Endodermal cell (in vitro differentiated cells): ENCODE results near the gene DCC. TPM values are rescaled to one million over a fixed set of nuclear protein-coding genes. Genes with fewer than 3 reads are reported as not detected.

Source experiments
- DNase-seq: peaks from one replicate; pipeline ENCODE4 v3.0.0-alpha.2; 2017
- H3K27ac ChIP-seq: 2 replicates; pipeline ENCODE4 v1.5.1; 2013; ENCODE audit warnings: mild to moderate bottlenecking, low read depth, low read length, moderate library complexity
- H3K27me3 ChIP-seq: 2 replicates; pipeline ENCODE4 v1.6.1; 2013; ENCODE audit warnings: mild to moderate bottlenecking, low read length, moderate library complexity; ENCODE audit not compliant: insufficient read depth, control insufficient read depth, poor library complexity, severe bottlenecking
- H3K36me3 ChIP-seq: 2 replicates; pipeline ENCODE4 v1.7.0; 2013; ENCODE audit warnings: mild to moderate bottlenecking, low read length, moderate library complexity; ENCODE audit not compliant: control insufficient read depth, insufficient read depth
- H3K4me1 ChIP-seq: one replicate; pipeline ENCODE4 v1.7.0; 2013; ENCODE audit warnings: low read length; ENCODE audit not compliant: control insufficient read depth, insufficient read depth
- H3K4me3 ChIP-seq: 2 replicates; pipeline ENCODE4 v1.5.1; 2013; ENCODE audit warnings: mild to moderate bottlenecking, low read length, moderate library complexity
- H3K9ac ChIP-seq: 2 replicates; pipeline ENCODE4 v1.6.1; 2013; ENCODE audit warnings: mild to moderate bottlenecking, low read length, moderate library complexity; ENCODE audit not compliant: poor library complexity, severe bottlenecking; ENCODE audit errors: extremely low read depth
- H3K9me3 ChIP-seq: 2 replicates; pipeline ENCODE4 v1.6.1; 2013; ENCODE audit warnings: mild to moderate bottlenecking, low read length, moderate library complexity; ENCODE audit not compliant: control insufficient read depth
- H3K27ac Mint-ChIP-seq: 2 replicates; pipeline ENCODE4 v1.8.0; 2020; ENCODE audit warnings: mixed read lengths
- H3K27me3 Mint-ChIP-seq: 2 replicates; pipeline ENCODE4 v1.8.0; 2021; ENCODE audit warnings: mild to moderate bottlenecking, mixed read lengths; ENCODE audit not compliant: insufficient read depth
- H3K36me3 Mint-ChIP-seq: 2 replicates; pipeline ENCODE4 v1.8.0; 2020; ENCODE audit warnings: low read depth, mixed read lengths
- H3K4me1 Mint-ChIP-seq: 2 replicates; pipeline ENCODE4 v1.8.0; 2020; ENCODE audit warnings: mixed read lengths
- H3K4me3 Mint-ChIP-seq: 2 replicates; pipeline ENCODE4 v1.8.0; 2020; ENCODE audit warnings: mild to moderate bottlenecking, moderate library complexity, mixed read lengths
- H3K9me3 Mint-ChIP-seq: 2 replicates; pipeline ENCODE4 v1.8.0; 2020; ENCODE audit warnings: mild to moderate bottlenecking, mixed read lengths
- WGBS, 2 experiments: methylation state at CpG; one replicate each; pipeline versions ENCODE4 v1.1.5 to v1.1.7; 2013; ENCODE audit warnings: missing lambda C conversion rate in 2 of 2, mixed read lengths in 1 of 2; ENCODE audit not compliant: insufficient coverage in 1 of 2, insufficient read length in 1 of 2; 5-methylcytosine and 5-hydroxymethylcytosine counted together
- total RNA-seq, 2 donors: library from RNA; stranded (reverse); fragmentation: NEBNext Ultra II Directional in 1 of 2; extraction: Animal tissue kit (Norgen Biotek cat#: 25700) in 1 of 2; gene quantifications; 2 replicates in 1 of 2; 3 replicates in 1 of 2; pipeline ENCODE4 v1.2.1, GENCODE V29; 2021
- TF ChIP-seq, protein P1 (sequence below): fragments of 200-600 bp; sonication (generic); conservative IDR thresholded peaks from 2 replicates; pipeline ENCODE4 v1.5.0; 2021; ENCODE audit warnings: antibody characterized with exemption, mild to moderate bottlenecking

The DCC gene
- total RNA-seq, 2 donors from 2014 or later: 0.77 to 0.97 TPM

DNA sequence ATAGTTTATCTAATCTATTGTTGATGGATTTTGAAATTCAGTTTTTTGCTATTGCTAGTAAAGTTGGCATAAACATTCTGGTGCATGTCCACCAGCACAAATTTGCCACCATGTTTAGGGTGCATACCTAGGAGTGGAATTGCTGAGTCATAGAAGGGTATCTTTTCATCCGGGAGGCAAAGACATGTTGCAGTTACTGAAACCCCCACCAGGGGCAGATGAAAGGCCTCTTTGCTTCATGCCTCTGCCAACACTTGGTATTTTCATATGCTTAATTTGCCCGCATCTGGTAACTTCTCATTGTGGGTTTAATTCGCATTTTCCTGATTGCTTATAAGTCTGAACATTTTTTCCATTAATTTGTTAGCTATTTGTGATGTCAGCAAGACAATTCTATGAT, 8.2 kb downstream of the DCC start:
- no peak overlapping the region for H3K27ac ChIP-seq
- peaks cover 5% of the 10 kb centered on the region for H3K27me3 Mint-ChIP-seq
- H3K4me3 ChIP-seq: no peak overlapping the region
- 92 to 95% methylated on average over 2 to 3 of the region's 3 CpGs for WGBS, 2 experiments
- H3K36me3 Mint-ChIP-seq: no peaks in the 10 kb centered on the region
- peaks cover 24% of the 10 kb centered on the region for H3K27me3 ChIP-seq
- peak overlapping the region; percentile 23 for H3K27ac Mint-ChIP-seq
- TF ChIP-seq, protein P1, sequence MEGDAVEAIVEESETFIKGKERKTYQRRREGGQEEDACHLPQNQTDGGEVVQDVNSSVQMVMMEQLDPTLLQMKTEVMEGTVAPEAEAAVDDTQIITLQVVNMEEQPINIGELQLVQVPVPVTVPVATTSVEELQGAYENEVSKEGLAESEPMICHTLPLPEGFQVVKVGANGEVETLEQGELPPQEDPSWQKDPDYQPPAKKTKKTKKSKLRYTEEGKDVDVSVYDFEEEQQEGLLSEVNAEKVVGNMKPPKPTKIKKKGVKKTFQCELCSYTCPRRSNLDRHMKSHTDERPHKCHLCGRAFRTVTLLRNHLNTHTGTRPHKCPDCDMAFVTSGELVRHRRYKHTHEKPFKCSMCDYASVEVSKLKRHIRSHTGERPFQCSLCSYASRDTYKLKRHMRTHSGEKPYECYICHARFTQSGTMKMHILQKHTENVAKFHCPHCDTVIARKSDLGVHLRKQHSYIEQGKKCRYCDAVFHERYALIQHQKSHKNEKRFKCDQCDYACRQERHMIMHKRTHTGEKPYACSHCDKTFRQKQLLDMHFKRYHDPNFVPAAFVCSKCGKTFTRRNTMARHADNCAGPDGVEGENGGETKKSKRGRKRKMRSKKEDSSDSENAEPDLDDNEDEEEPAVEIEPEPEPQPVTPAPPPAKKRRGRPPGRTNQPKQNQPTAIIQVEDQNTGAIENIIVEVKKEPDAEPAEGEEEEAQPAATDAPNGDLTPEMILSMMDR: peak; percentile 79
- H3K9ac ChIP-seq: no peak overlapping the region
- peak; percentile 71 for DNase-seq
- no peaks in the 10 kb centered on the region for H3K36me3 ChIP-seq
- H3K9me3 ChIP-seq: no peaks in the 10 kb centered on the region
- no peaks in the 10 kb centered on the region for H3K4me1 ChIP-seq
- H3K9me3 Mint-ChIP-seq: peaks cover 6% of the 10 kb centered on the region
- no peaks in the 10 kb centered on the region for H3K4me1 Mint-ChIP-seq
- H3K4me3 Mint-ChIP-seq: no peak overlapping the region

DNA sequence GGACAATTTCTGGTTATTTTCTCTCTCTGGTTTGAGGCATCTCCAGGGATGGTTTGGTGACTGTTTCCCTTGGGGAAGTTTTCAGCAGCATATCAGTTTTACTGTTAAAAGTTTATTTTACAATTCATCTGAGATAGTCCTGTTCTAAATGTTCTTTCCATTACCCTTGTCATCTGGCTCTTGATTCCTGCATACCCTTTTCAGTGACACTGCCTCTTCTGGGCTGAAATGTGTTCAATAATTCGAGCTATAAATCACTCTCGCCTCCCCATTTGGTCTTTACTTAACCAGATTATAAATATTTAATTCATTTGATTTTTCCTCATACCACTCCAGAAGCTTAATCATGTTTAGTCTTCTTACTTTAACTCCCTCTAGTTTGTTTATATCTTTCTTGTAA, 9.5 kb downstream of the DCC start:
- Mint-ChIP-seq H3K36me3 (no peaks in the 10 kb centered on the region), H3K27ac (no peak overlapping the region), H3K9me3 (peaks cover 6% of the 10 kb centered on the region), H3K4me3 (no peak overlapping the region), H3K4me1 (no peaks in the 10 kb centered on the region), H3K27me3 (peaks cover 9% of the 10 kb centered on the region)
- DNase-seq: no peak
- no peaks in the 10 kb centered on the region for H3K9me3 ChIP-seq
- WGBS, 2 experiments: 50 to 79% methylated on average over 2 of the region's 2 CpGs
- H3K4me3 ChIP-seq: no peak overlapping the region
- H3K4me1 ChIP-seq: no peaks in the 10 kb centered on the region
- H3K27ac ChIP-seq: no peak overlapping the region
- no peaks in the 10 kb centered on the region for H3K36me3 ChIP-seq
- H3K27me3 ChIP-seq: peaks cover 20% of the 10 kb centered on the region
- H3K9ac ChIP-seq: no peak overlapping the region
- TF ChIP-seq, protein P1: no peak

DNA sequence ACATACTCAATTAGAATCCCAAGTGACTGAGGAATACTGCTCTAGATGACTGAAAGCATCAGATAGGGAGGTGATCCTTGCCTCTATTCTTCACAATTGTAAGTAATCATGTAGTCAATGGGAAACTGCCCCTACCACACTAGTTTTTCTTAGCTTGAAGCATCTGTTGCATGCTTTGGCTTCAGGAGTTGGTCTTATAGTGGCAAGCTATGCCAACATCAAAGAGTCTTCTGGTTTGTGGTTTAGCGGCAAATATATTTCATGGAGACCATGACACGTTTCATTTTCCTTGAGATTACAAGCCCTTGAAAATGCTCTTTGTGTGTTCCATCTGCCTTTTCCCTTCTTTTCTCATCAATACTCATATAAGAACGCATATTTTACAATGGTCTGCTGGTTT, 12.9 kb downstream of the DCC start:
- no peak overlapping the region for H3K27ac ChIP-seq

More for the DNA sequence above, 12.9 kb downstream of the DCC start:
- Mint-ChIP-seq H3K27ac (no peak overlapping the region), H3K4me1 (no peaks in the 10 kb centered on the region), H3K27me3 (peaks cover 9% of the 10 kb centered on the region), H3K36me3 (no peaks in the 10 kb centered on the region), H3K4me3 (no peak overlapping the region), H3K9me3 (peaks cover 6% of the 10 kb centered on the region)
- 93 to 96% methylated on average over 3 of the region's 3 CpGs for WGBS, 2 experiments
- no peak overlapping the region for H3K9ac ChIP-seq
- peaks cover 22% of the 10 kb centered on the region for H3K27me3 ChIP-seq
- H3K36me3 ChIP-seq: no peaks in the 10 kb centered on the region
- H3K4me3 ChIP-seq: no peak overlapping the region
- H3K4me1 ChIP-seq: no peaks in the 10 kb centered on the region
- H3K9me3 ChIP-seq: no peaks in the 10 kb centered on the region
- TF ChIP-seq, protein P1: no peak
- no peak for DNase-seq
